ENCODE measurements around the gene PTGFRN. TPM values are rescaled to one million over a fixed set of nuclear protein-coding genes. Genes with fewer than 3 reads are reported as not detected.

PTGFRN gene
- total RNA-seq, 2 donors from 2014 or later = 41.6 to 43.2 TPM

- no peak overlapping the region for H3K4me3 ChIP-seq (ENCODE audit: low read length)
- peaks cover 45% of the 10 kb centered on the region for H3K36me3 Mint-ChIP-seq (ENCODE audit: low read depth)
- H3K4me1 Mint-ChIP-seq = peaks cover 18% of the 10 kb centered on the region
- peaks cover 64% of the 10 kb centered on the region for H3K36me3 ChIP-seq (ENCODE audit: control insufficient read depth, insufficient read depth, low read length)
- no peak for DNase-seq
- H3K4me3 Mint-ChIP-seq = no peak overlapping the region
- no peak overlapping the region for H3K27ac Mint-ChIP-seq
- H3K4me1 ChIP-seq (ENCODE audit: control insufficient read depth, insufficient read depth, low read length) = peaks cover 11% of the 10 kb centered on the region
- no peak overlapping the region for H3K27ac ChIP-seq (ENCODE audit: low read depth, low read length)
- H3K27me3 ChIP-seq (ENCODE audit: control insufficient read depth, insufficient read depth, low read length, poor library complexity, severe bottlenecking) = no peaks in the 10 kb centered on the region
- no peaks in the 10 kb centered on the region for H3K27me3 Mint-ChIP-seq (ENCODE audit: insufficient read depth)
- no peak for TF ChIP-seq CTCF (conservative IDR thresholded peaks at IDR 0.05)
- no peaks in the 10 kb centered on the region for H3K9me3 Mint-ChIP-seq
- no peaks in the 10 kb centered on the region for H3K9me3 ChIP-seq (ENCODE audit: control insufficient read depth, low read length)
- 91 to 92% methylated on average over 3 to 5 of the region's 5 CpGs for WGBS, 2 experiments (ENCODE audit: insufficient coverage in 1 of 2, insufficient read length in 1 of 2)
- no peak overlapping the region for H3K9ac ChIP-seq (ENCODE audit: extremely low read depth, low read length, poor library complexity, severe bottlenecking)
These were observed 37.6 kb downstream of the PTGFRN start for GRCh38 chr1:116947092-116947860.

GRCh38 chr1:116948046-116948445, 38.3 kb downstream of the PTGFRN start:
- 88% methylated on average over 5 of the region's 5 CpGs; no CpG with 5 or more reads in 1 of the 2 experiments for WGBS, 2 experiments (ENCODE audit: insufficient coverage in 1 of 2, insufficient read length in 1 of 2)

GRCh38 chr1:116948642-116949041, 38.9 kb downstream of the PTGFRN start:
- no peaks in the 10 kb centered on the region for H3K27me3 Mint-ChIP-seq (ENCODE audit: insufficient read depth)
- H3K27ac Mint-ChIP-seq = no peak overlapping the region
- WGBS, 2 experiments (ENCODE audit: insufficient coverage in 1 of 2, insufficient read length in 1 of 2) = no CpG with 5 or more reads among the region's 1 CpG
- no peak overlapping the region for H3K9ac ChIP-seq (ENCODE audit: extremely low read depth, low read length, poor library complexity, severe bottlenecking)
- H3K36me3 ChIP-seq (ENCODE audit: control insufficient read depth, insufficient read depth, low read length) = peaks cover 59% of the 10 kb centered on the region
- DNase-seq = no peak
- no peaks in the 10 kb centered on the region for H3K9me3 ChIP-seq (ENCODE audit: control insufficient read depth, low read length)
- TF ChIP-seq CTCF (conservative IDR thresholded peaks at IDR 0.05) = no peak
- no peaks in the 10 kb centered on the region for H3K27me3 ChIP-seq (ENCODE audit: control insufficient read depth, insufficient read depth, low read length, poor library complexity, severe bottlenecking)
- no peak overlapping the region for H3K27ac ChIP-seq (ENCODE audit: low read depth, low read length)
- no peak overlapping the region for H3K4me3 Mint-ChIP-seq
- peaks cover 18% of the 10 kb centered on the region for H3K4me1 Mint-ChIP-seq
- H3K4me1 ChIP-seq (ENCODE audit: control insufficient read depth, insufficient read depth, low read length) = peaks cover 11% of the 10 kb centered on the region
- H3K36me3 Mint-ChIP-seq (ENCODE audit: low read depth) = peaks cover 49% of the 10 kb centered on the region
- H3K9me3 Mint-ChIP-seq = no peaks in the 10 kb centered on the region
- no peak overlapping the region for H3K4me3 ChIP-seq (ENCODE audit: low read length)

More at GRCh38 chr1:116948046-116948445, 38.3 kb downstream of the PTGFRN start:
- H3K9ac ChIP-seq (ENCODE audit: extremely low read depth, low read length, poor library complexity, severe bottlenecking) = no peak overlapping the region
- no peak overlapping the region for H3K4me3 ChIP-seq (ENCODE audit: low read length)
- Mint-ChIP-seq H3K27me3 (ENCODE audit: insufficient read depth) (no peaks in the 10 kb centered on the region), H3K9me3 (no peaks in the 10 kb centered on the region), H3K4me1 (peaks cover 18% of the 10 kb centered on the region), H3K36me3 (ENCODE audit: low read depth) (peaks cover 49% of the 10 kb centered on the region), H3K27ac (no peak overlapping the region), H3K4me3 (no peak overlapping the region)
- H3K4me1 ChIP-seq (ENCODE audit: control insufficient read depth, insufficient read depth, low read length) = peaks cover 11% of the 10 kb centered on the region
- H3K27me3 ChIP-seq (ENCODE audit: control insufficient read depth, insufficient read depth, low read length, poor library complexity, severe bottlenecking) = no peaks in the 10 kb centered on the region
- TF ChIP-seq CTCF (conservative IDR thresholded peaks at IDR 0.05) = no peak
- H3K27ac ChIP-seq (ENCODE audit: low read depth, low read length) = no peak overlapping the region
- no peaks in the 10 kb centered on the region for H3K9me3 ChIP-seq (ENCODE audit: control insufficient read depth, low read length)
- DNase-seq = no peak
- peaks cover 59% of the 10 kb centered on the region for H3K36me3 ChIP-seq (ENCODE audit: control insufficient read depth, insufficient read depth, low read length)
